GM12873 (cell line): ENCODE data around the gene POU2F1.

Experiments
- TF ChIP-seq, protein P1 (sequence below): IDR thresholded peaks from 2 replicates; pipeline ENCODE4 v1.5.1; 2012; ENCODE audit warnings: low read depth, mild to moderate bottlenecking, moderate library complexity, low read length, control low read depth; ENCODE audit not compliant: insufficient read depth; ENCODE audit errors: missing control alignments

Gene POU2F1

DNA sequence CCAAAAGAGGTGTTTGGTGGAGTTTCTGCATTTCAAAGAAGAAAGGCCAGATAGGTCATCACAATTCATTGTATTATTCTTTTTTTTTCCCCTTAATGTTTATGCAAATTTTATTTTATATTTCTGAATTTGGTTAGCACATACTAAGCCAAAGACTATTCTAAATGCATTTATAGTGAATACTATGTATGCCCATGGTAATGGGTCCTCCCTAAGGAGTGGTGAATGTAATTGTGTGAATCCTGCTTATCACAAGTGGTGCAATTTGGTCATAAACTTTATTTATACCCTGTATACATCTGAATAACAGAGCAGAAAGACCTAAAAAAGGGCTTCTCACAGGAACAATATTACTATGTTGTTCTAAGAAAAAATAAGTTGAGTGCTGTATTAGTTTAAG lies 198.6 kb downstream of the POU2F1 start:
- TF ChIP-seq, protein P1, sequence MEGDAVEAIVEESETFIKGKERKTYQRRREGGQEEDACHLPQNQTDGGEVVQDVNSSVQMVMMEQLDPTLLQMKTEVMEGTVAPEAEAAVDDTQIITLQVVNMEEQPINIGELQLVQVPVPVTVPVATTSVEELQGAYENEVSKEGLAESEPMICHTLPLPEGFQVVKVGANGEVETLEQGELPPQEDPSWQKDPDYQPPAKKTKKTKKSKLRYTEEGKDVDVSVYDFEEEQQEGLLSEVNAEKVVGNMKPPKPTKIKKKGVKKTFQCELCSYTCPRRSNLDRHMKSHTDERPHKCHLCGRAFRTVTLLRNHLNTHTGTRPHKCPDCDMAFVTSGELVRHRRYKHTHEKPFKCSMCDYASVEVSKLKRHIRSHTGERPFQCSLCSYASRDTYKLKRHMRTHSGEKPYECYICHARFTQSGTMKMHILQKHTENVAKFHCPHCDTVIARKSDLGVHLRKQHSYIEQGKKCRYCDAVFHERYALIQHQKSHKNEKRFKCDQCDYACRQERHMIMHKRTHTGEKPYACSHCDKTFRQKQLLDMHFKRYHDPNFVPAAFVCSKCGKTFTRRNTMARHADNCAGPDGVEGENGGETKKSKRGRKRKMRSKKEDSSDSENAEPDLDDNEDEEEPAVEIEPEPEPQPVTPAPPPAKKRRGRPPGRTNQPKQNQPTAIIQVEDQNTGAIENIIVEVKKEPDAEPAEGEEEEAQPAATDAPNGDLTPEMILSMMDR, result no peak

DNA sequence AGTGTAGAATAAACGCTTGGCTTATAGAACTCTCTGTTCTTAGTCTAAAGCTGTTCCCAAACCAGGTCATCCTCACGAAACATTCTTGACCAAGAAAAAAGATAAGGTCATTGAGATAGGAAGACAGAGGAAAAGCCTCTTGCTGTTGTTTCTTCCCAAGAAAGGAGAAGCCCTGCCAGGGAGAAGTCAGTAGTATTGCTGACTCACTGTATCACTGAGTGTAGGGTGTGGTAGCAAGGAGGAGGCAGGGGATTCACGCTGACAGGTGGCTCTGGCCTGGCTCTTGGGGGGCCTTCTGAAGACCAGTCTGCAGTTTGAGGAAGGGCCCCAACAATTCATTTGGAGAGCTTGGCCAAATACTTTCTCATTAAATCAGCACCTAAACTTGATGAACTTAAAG lies 199.8 kb downstream of the POU2F1 start:
- TF ChIP-seq, protein P1, result no peak

DNA sequence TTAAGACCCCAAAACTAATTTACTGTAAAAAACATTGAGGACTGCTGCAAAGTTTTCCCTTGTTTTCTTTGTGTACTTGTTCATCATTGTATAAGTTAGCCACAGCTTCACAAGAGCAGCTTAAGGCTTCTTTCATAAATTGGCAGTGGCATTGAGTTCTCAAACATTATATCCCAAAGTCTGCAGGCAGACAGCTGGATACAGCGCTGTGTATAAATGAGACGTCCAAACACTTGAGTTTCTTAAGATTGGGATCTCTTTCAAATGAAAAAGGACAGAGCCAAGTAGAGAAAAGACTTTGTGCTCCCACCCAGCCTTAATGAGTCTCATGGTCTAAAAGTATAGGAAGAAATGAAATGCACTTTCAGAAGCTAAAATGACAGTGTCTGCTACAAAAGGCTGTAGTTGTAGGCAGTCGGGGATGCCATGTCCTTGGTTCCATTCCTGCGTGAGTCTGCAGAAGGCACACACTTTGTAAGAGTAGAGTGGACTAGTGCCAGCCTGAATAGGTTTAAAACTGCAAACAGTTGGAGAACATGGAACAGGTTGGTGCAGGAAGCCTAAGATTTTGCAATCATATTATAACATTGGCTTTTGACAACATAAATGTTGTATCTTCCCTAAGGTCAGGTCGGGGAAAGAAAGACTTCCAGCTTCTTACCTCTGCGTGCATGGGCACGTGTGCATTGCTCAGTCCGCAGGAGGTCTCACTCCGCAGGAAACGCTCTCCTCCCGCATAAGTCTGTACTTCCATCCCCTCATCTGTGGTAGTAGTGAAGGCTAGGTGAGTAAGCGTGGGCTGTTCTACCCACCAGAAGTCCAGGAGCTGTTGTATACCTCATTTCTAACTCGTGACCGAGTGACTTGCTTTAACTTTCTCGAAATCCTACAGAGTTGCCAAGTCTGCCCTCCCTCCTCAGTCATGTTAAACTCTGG lies 203.3 kb downstream of the POU2F1 start:
- TF ChIP-seq, protein P1, result no peak

DNA sequence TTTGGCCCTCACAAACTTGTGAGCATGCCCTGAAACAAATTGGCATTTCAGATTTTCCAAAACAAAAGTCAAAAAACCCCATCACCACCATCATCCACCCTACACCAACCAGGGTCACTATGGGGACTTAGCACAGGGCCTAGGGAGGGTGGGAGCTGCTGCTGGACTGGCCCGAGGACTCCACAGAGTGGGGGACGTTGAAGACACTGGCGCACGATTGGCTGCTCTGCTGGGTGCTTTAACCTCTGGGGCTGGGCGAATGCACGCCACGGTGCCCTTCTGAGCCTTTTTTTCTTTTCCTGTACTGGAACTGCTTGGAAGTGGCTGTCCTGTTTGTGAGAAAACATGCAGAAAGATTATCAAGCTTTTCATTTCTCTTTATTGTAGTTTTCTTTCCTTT lies 204.8 kb downstream of the POU2F1 start:
- TF ChIP-seq, protein P1, result no peak

GRCh38 chr1:167426716-167427115 lies 206.0 kb downstream of the POU2F1 start:
- TF ChIP-seq, protein P1, result no peak

DNA sequence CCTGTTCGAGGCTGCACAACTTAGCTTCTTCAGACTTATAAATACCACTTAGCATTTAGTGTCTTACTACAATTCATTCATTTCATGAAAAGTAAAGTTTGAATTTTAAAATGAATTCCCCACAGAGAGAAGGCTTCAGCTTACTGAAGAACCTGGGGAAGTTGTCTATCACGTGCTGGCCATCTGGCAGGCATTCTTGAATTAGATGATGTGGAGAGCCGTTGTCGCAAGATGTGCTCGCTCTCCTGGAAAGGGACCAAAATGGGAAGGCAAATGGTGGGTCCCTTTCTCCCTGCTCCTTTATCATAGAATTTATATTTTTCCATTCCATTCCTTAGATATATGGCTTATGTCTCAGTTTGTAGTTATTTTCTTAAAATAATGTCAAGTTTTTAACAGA lies 207.2 kb downstream of the POU2F1 start:
- TF ChIP-seq, protein P1, result no peak

DNA sequence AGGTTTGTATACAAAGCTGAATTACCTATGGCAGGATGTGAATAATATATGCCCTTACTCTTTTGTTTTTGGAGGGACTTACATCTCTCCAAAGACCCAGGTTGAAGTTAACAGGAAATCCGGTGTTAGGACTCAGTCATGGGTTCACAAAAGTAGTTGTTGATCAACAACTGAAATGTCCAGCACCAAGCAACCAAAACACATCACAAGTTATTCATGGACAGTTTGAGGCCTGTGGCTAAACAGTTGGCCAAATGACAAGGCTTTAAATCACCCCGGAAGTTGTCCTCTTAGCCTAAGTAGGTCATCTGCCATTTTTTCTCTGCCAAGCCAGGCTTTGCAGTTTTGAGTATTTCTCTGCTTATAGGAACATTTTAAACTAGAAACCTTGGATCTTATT lies 207.7 kb downstream of the POU2F1 start:
- TF ChIP-seq, protein P1, result no peak
